Activated B cell treated with CpG ODN at 0.5 μM for 24 hours (primary cell): ENCODE measurements around the gene FAM3B. TPM values are rescaled to one million over a fixed set of nuclear protein-coding genes. Genes with fewer than 3 reads are reported as not detected.

Experiments
- ATAC-seq: fragments of 200-7000 bp; cut with Tn5 transposase; one replicate; pipeline ENCODE4 v1.10.0; 2021; ENCODE audit warnings: low read depth, mild to moderate bottlenecking, moderate library complexity
- CTCF ChIA-PET: fragments of 350-600 bp; sonication (Branson Sonifier 250); formaldehyde crosslinking; loops from one replicate; lab custom pipeline; 2021; ENCODE audit warnings: antibody characterized with exemption; lab: Charles Lee
- POLR2A ChIA-PET: fragments of 350-600 bp; sonication (Branson Sonifier 250); formaldehyde crosslinking; loops from one replicate; lab custom pipeline; 2021; ENCODE audit warnings: antibody characterized with exemption; lab: Charles Lee
- DNase-seq: peaks from one replicate; pipeline ENCODE4 v3.0.0; 2022
- H3K27ac Mint-ChIP-seq: one replicate; pipeline ENCODE4 v1.8.0; 2020; ENCODE audit warnings: mixed read lengths
- H3K27me3 Mint-ChIP-seq: one replicate; pipeline ENCODE4 v1.8.0; 2021; ENCODE audit warnings: mixed read lengths
- H3K36me3 Mint-ChIP-seq: one replicate; pipeline ENCODE4 v1.8.0; 2021; ENCODE audit warnings: low read depth, mixed read lengths
- H3K4me1 Mint-ChIP-seq: one replicate; pipeline ENCODE4 v1.8.0; 2021; ENCODE audit warnings: mixed read lengths
- H3K4me3 Mint-ChIP-seq: one replicate; pipeline ENCODE4 v1.8.0; 2020; ENCODE audit warnings: mild to moderate bottlenecking, mixed read lengths
- H3K9me3 Mint-ChIP-seq: one replicate; pipeline ENCODE4 v1.8.0; 2020; ENCODE audit warnings: mixed read lengths
- CTCF ChIP-seq: fragments of 200-600 bp; IDR thresholded peaks from one replicate; pipeline ENCODE4 v1.8.0; 2022; ENCODE audit warnings: antibody characterized with exemption, mild to moderate bottlenecking
- intact Hi-C: fragments of 100-400 bp; cut with micrococcal nuclease; formaldehyde crosslinking; loops from one replicate; pipeline ENCODE4 v1.15.1; 2024
- total RNA-seq: library from RNA; stranded (reverse); gene quantifications from 2 replicates; pipeline ENCODE4 v1.2.3, GENCODE V29; 2022

Gene FAM3B
- total RNA-seq, 1 donor from 2014 or later = not detected

- Mint-ChIP-seq H3K36me3 (no peaks in the 10 kb centered on the region), H3K4me3 (no peak overlapping the region), H3K27ac (no peak overlapping the region), H3K9me3 (no peaks in the 10 kb centered on the region), H3K4me1 (peaks cover 8% of the 10 kb centered on the region), H3K27me3 (peaks cover 34% of the 10 kb centered on the region)
- no peak for DNase-seq
- intact Hi-C loops = no loop called here
- no peak for TF ChIP-seq CTCF
- POLR2A ChIA-PET = interaction anchor here (0.7 kb wide), 1 partner anchor 937 kb away, joined by 3 read pairs; no protein-coding TSS in a partner anchor
- CTCF ChIA-PET = no interaction called here
- ATAC-seq = no peak
Measured at GRCh38 chr21:41290106-41290799, 26.3 kb upstream of the FAM3B start.

- ATAC-seq = no peak
- H3K4me3 Mint-ChIP-seq = no peak overlapping the region
- peaks cover 2% of the 10 kb centered on the region for H3K9me3 Mint-ChIP-seq
- peaks cover 8% of the 10 kb centered on the region for H3K4me1 Mint-ChIP-seq
- H3K27me3 Mint-ChIP-seq = peaks cover 45% of the 10 kb centered on the region
- H3K36me3 Mint-ChIP-seq = no peaks in the 10 kb centered on the region
- ChIA-PET POLR2A (no interaction called here), CTCF (interaction anchor here (1.2 kb wide), 1 partner anchor 11 kb away, joined by 4 read pairs; no protein-coding TSS in a partner anchor)
- DNase-seq = no peak
- no peak for TF ChIP-seq CTCF
- intact Hi-C loops = no loop called here
- no peak overlapping the region for H3K27ac Mint-ChIP-seq
Measured at GRCh38 chr21:41294548-41295231, 21.9 kb upstream of the FAM3B start.

GRCh38 chr21:41295721-41296254 lies 20.8 kb upstream of the FAM3B start:
- intact Hi-C loops = no loop called here
- peaks cover 8% of the 10 kb centered on the region for H3K4me1 Mint-ChIP-seq

GRCh38 chr21:41302976-41303375 lies 13.6 kb upstream of the FAM3B start:
- Mint-ChIP-seq H3K27me3 (peaks cover 18% of the 10 kb centered on the region), H3K4me1 (no peaks in the 10 kb centered on the region), H3K27ac (no peak overlapping the region), H3K9me3 (peaks cover 3% of the 10 kb centered on the region), H3K4me3 (no peak overlapping the region), H3K36me3 (no peaks in the 10 kb centered on the region)
- ChIA-PET CTCF (no interaction called here), POLR2A (no interaction called here)
- ATAC-seq (no peak), DNase-seq (no peak)
- intact Hi-C loops = no loop called here
- TF ChIP-seq CTCF = no peak

More at GRCh38 chr21:41295721-41296254, 20.8 kb upstream of the FAM3B start:
- Mint-ChIP-seq H3K9me3 (peaks cover 2% of the 10 kb centered on the region), H3K27ac (no peak overlapping the region), H3K4me3 (no peak overlapping the region), H3K36me3 (no peaks in the 10 kb centered on the region), H3K27me3 (peaks cover 43% of the 10 kb centered on the region)
- no peak for TF ChIP-seq CTCF
- CTCF ChIA-PET = interaction anchor here (1.2 kb wide), 1 partner anchor 12 kb away, joined by 4 read pairs; no protein-coding TSS in a partner anchor
- DNase-seq (no peak), ATAC-seq (no peak)
- POLR2A ChIA-PET = no interaction called here
